GM23248 (cell line): ENCODE data around the gene MCU. TPM values are rescaled to one million over a fixed set of nuclear protein-coding genes. Genes with fewer than 3 reads are reported as not detected.

Experiments used
- DNase-seq: peaks from one replicate; pipeline ENCODE4 v3.0.0-alpha.2; 2015
- H2AFZ ChIP-seq: fragments of 200-600 bp; sonication (generic); 2 replicates; pipeline ENCODE4 v1.6.1; 2016; ENCODE audit warnings: antibody characterized with exemption
- H3F3A ChIP-seq: fragments of 200-600 bp; sonication (generic); 2 replicates; pipeline ENCODE4 v1.6.1; 2016; ENCODE audit warnings: mild to moderate bottlenecking, antibody characterized with exemption, mixed run types; ENCODE audit not compliant: insufficient read depth
- H3K27ac ChIP-seq: fragments of 200-600 bp; sonication (generic); 2 replicates; pipeline ENCODE4 v1.5.1; 2016; ENCODE audit warnings: mild to moderate bottlenecking
- H3K27me3 ChIP-seq: fragments of 200-600 bp; sonication (generic); replicated peaks from 2 replicates; pipeline ENCODE4 v1.6.1; 2016; ENCODE audit warnings: mild to moderate bottlenecking; ENCODE audit not compliant: insufficient read depth
- H3K36me3 ChIP-seq: fragments of 200-600 bp; sonication (generic); 2 replicates; pipeline ENCODE4 v1.6.1; 2016; ENCODE audit warnings: low read depth, mild to moderate bottlenecking
- H3K4me1 ChIP-seq: fragments of 200-600 bp; sonication (generic); 2 replicates; pipeline ENCODE4 v1.6.1; 2016; ENCODE audit warnings: mild to moderate bottlenecking; ENCODE audit not compliant: insufficient read depth
- H3K4me2 ChIP-seq: fragments of 200-600 bp; sonication (generic); one replicate; pipeline ENCODE4 v1.6.1; 2016; ENCODE audit warnings: mild to moderate bottlenecking; ENCODE audit not compliant: unreplicated experiment
- H3K4me3 ChIP-seq: fragments of 200-600 bp; sonication (generic); 2 replicates; pipeline ENCODE4 v1.5.1; 2016; ENCODE audit warnings: mild to moderate bottlenecking
- H3K79me2 ChIP-seq: fragments of 200-600 bp; sonication (generic); 2 replicates; pipeline ENCODE4 v1.6.1; 2016; ENCODE audit warnings: mild to moderate bottlenecking; ENCODE audit not compliant: insufficient read depth
- H3K9ac ChIP-seq: fragments of 200-600 bp; sonication (generic); 2 replicates; pipeline ENCODE4 v1.6.1; 2016; ENCODE audit warnings: mild to moderate bottlenecking
- H3K9me2 ChIP-seq: fragments of 200-600 bp; sonication (generic); 2 replicates; pipeline ENCODE4 v1.6.1; 2016; ENCODE audit warnings: mixed run types, mild to moderate bottlenecking, moderate library complexity; ENCODE audit not compliant: insufficient read depth
- H3K9me3 ChIP-seq: fragments of 200-600 bp; sonication (generic); one replicate; pipeline ENCODE4 v1.6.1; 2017; ENCODE audit warnings: low read depth
- H4K20me1 ChIP-seq: fragments of 200-600 bp; sonication (generic); 2 replicates; pipeline ENCODE4 v1.6.0; 2016; ENCODE audit not compliant: insufficient read depth
- EZH2 ChIP-seq: fragments of 200-600 bp; sonication (generic); IDR thresholded peaks from 2 replicates; pipeline ENCODE4 v1.6.1; 2018; ENCODE audit warnings: antibody characterized with exemption, mild to moderate bottlenecking; ENCODE audit not compliant: insufficient read depth, poor library complexity, severe bottlenecking
- EZH2phosphoT487 ChIP-seq: fragments of 200-600 bp; sonication (generic); IDR thresholded peaks from 2 replicates; pipeline ENCODE4 v1.6.1; 2018; ENCODE audit warnings: antibody characterized with exemption, moderate library complexity, mild to moderate bottlenecking, low read depth; ENCODE audit not compliant: insufficient read depth
- WGBS, 2 experiments: methylation state at CpG; one replicate each; pipeline ENCODE4 v1.1.6; 2015 to 2017; ENCODE audit warnings: low lambda C conversion rate in 2 of 2, low coverage in 1 of 2; ENCODE audit errors: missing lambda C conversion rate in 2 of 2; 5-methylcytosine and 5-hydroxymethylcytosine counted together
- in situ Hi-C: fragments of 300-500 bp; cut with MboI; formaldehyde crosslinking; loops from 2 replicates; pipeline ENCODE4 v1.15.0; 2020
- polyA plus RNA-seq: library from polyadenylated mRNA; unstranded; fragments of >200 nt; fragmentation: Nextera tagmentation; extraction: Ambion mirVana; gene quantifications from 2 replicates; pipeline ENCODE4 v1.2.1, GENCODE V29; 2016
- total RNA-seq: library from RNA; depleted of rRNA; stranded (reverse); fragments of >200 nt; shearing (Covaris generic); gene quantifications from 2 replicates; pipeline ENCODE4 v1.2.3, GENCODE V29; 2014

The MCU gene
- total and polyA plus RNA-seq, 2 experiments from 2014 or later = 29.5 to 30.9 TPM

GRCh38 chr10:72818076-72818475, 126.1 kb downstream of the MCU start:
- no peaks in the 10 kb centered on the region for H3K36me3 ChIP-seq
- H3K4me3 ChIP-seq = no peak overlapping the region
- H3K9me2 ChIP-seq = no peaks in the 10 kb centered on the region
- no peak for TF ChIP-seq EZH2phosphoT487
- TF ChIP-seq EZH2 = no peak
- WGBS, 2 experiments = 97 to 100% methylated on average over 2 of the region's 2 CpGs
- H3K9me3 ChIP-seq = no peaks in the 10 kb centered on the region
- H3K79me2 ChIP-seq = peaks cover 36% of the 10 kb centered on the region
- H3K4me2 ChIP-seq = no peak overlapping the region
- in situ Hi-C loops = no loop called here
- H3K27ac ChIP-seq = no peak overlapping the region
- H3F3A ChIP-seq = peaks cover 16% of the 10 kb centered on the region
- H3K27me3 ChIP-seq = no peaks in the 10 kb centered on the region
- H2AFZ ChIP-seq = no peak overlapping the region
- DNase-seq = no peak
- no peak overlapping the region for H3K9ac ChIP-seq
- H4K20me1 ChIP-seq = no peaks in the 10 kb centered on the region
- H3K4me1 ChIP-seq = peaks cover 13% of the 10 kb centered on the region

GRCh38 chr10:72819053-72819452, 127.1 kb downstream of the MCU start:
- H3K27me3 ChIP-seq = no peaks in the 10 kb centered on the region
- DNase-seq = no peak
- peaks cover 6% of the 10 kb centered on the region; the same call in 1 of the 2 replicates for H3F3A ChIP-seq
- H3K4me1 ChIP-seq = peaks cover 6% of the 10 kb centered on the region
- no peaks in the 10 kb centered on the region for H3K9me3 ChIP-seq
- no peak overlapping the region for H2AFZ ChIP-seq
- no peak for TF ChIP-seq EZH2
- no peak for TF ChIP-seq EZH2phosphoT487
- H4K20me1 ChIP-seq = no peaks in the 10 kb centered on the region
- H3K4me2 ChIP-seq = no peak overlapping the region
- in situ Hi-C loops = no loop called here
- H3K9me2 ChIP-seq = no peaks in the 10 kb centered on the region
- 97 to 100% methylated on average over 1 of the region's 1 CpG for WGBS, 2 experiments
- no peak overlapping the region for H3K9ac ChIP-seq
- no peaks in the 10 kb centered on the region for H3K36me3 ChIP-seq
- H3K27ac ChIP-seq = no peak overlapping the region
- H3K79me2 ChIP-seq = peaks cover 41% of the 10 kb centered on the region
- no peak overlapping the region for H3K4me3 ChIP-seq

GRCh38 chr10:72821606-72822005, 129.7 kb downstream of the MCU start:
- H3K36me3 ChIP-seq = no peaks in the 10 kb centered on the region
- H3K9me3 ChIP-seq = no peaks in the 10 kb centered on the region
- no peak overlapping the region for H3K27ac ChIP-seq
- peaks cover 44% of the 10 kb centered on the region for H3K79me2 ChIP-seq
- no peaks in the 10 kb centered on the region for H3K4me1 ChIP-seq
- no peak overlapping the region for H3K9ac ChIP-seq
- H3K4me3 ChIP-seq = no peak overlapping the region
- 98 to 100% methylated on average over 2 of the region's 2 CpGs for WGBS, 2 experiments
- in situ Hi-C loops = no loop called here
- no peaks in the 10 kb centered on the region for H4K20me1 ChIP-seq
- no peak overlapping the region for H3K4me2 ChIP-seq
- no peaks in the 10 kb centered on the region for H3K27me3 ChIP-seq
- TF ChIP-seq EZH2 (no peak), EZH2phosphoT487 (no peak)
- no peak for DNase-seq
- no peaks in the 10 kb centered on the region for H3K9me2 ChIP-seq
- H2AFZ ChIP-seq = no peak overlapping the region
- no peaks in the 10 kb centered on the region for H3F3A ChIP-seq

GRCh38 chr10:72822342-72822986, 130.5 kb downstream of the MCU start:
- Histone ChIP-seq H3K27ac (no peak overlapping the region), H3K27me3 (no peaks in the 10 kb centered on the region), H3K4me2 (no peak overlapping the region), H3K36me3 (no peaks in the 10 kb centered on the region), H3K9ac (no peak overlapping the region), H3F3A (no peaks in the 10 kb centered on the region), H3K4me1 (no peaks in the 10 kb centered on the region), H3K9me3 (no peaks in the 10 kb centered on the region), H2AFZ (no peak overlapping the region), H3K4me3 (no peak overlapping the region), H3K79me2 (peaks cover 49% of the 10 kb centered on the region), H3K9me2 (no peaks in the 10 kb centered on the region), H4K20me1 (no peaks in the 10 kb centered on the region)
- in situ Hi-C loops = no loop called here
- TF ChIP-seq EZH2 = no peak
- TF ChIP-seq EZH2phosphoT487 = no peak
- WGBS, 2 experiments = 97 to 99% methylated on average over 4 of the region's 4 CpGs
- no peak for DNase-seq

- Histone ChIP-seq H3K9me2 (no peaks in the 10 kb centered on the region; the same call in 1 of the 2 replicates), H3K27ac (no peak overlapping the region)
These were observed 133.2 kb downstream of the MCU start for GRCh38 chr10:72825163-72825562.

More at GRCh38 chr10:72825163-72825562, 133.2 kb downstream of the MCU start:
- Histone ChIP-seq H3K4me1 (no peaks in the 10 kb centered on the region), H3K9me3 (no peaks in the 10 kb centered on the region), H3F3A (no peaks in the 10 kb centered on the region), H3K79me2 (peaks cover 59% of the 10 kb centered on the region), H2AFZ (no peak overlapping the region), H3K9ac (no peak overlapping the region), H4K20me1 (no peaks in the 10 kb centered on the region), H3K4me2 (no peak overlapping the region), H3K27me3 (no peaks in the 10 kb centered on the region), H3K36me3 (no peaks in the 10 kb centered on the region), H3K4me3 (no peak overlapping the region)
- DNase-seq = no peak
- TF ChIP-seq EZH2phosphoT487 (no peak), EZH2 (no peak)
- in situ Hi-C loops = no loop called here
